HG03135 (cell line): ENCODE data around the gene EHBP1L1.
A peak's percentile ranks its signal among the peaks of the same experiment; 100 is the strongest.

ENCODE experiments used
- ATAC-seq: cut with Tn5 transposase; IDR thresholded peaks from one replicate; pipeline ENCODE4 v1.9.1; 2021; ENCODE audit warnings: mild to moderate bottlenecking, moderate library complexity; ENCODE audit not compliant: unreplicated experiment

The EHBP1L1 gene

DNA sequence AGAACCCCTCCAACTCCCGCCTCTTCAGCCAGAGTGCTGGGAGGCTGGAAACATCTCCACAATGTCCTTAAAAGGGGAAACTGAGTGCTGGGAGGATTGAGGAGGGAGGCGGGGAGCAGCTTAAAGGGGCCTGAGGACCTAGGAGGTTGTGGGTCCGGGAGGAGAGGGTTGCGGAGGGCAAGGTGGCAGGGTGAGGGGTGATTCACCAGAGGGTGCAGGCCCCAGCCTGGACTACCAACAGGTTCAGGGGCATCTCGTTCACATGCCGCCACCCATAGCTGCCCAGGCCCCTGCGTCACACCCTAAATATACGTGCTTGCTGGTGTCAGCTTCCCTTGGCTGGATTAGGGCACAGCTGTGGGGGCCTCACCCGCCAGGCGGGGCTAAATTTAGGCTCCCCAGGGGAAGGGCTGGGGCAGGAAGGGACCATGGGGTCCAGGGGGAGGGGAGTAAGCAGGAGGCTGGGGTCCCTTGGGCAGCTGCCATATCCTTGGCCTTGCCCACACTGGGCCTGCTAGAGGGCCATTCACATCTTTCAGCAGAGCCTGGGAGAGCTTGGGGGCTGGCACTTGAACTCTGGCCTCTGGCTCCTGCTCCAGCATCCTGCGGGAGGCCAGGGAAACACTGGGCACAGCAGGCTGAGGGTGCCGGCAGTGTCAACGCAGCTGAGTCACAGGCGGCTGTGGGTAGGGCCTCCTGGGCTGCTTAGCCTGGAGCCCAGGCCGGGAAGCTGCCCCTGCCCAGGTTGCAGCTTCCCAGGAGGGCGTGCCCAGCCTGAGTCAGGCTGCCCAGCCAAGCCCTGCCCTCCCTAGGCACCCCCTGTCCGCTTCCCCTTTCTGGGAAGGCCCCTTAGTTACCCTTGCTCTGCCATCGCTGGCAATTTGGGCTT lies 1.3 kb downstream of the EHBP1L1 start:
- ATAC-seq = no peak

DNA sequence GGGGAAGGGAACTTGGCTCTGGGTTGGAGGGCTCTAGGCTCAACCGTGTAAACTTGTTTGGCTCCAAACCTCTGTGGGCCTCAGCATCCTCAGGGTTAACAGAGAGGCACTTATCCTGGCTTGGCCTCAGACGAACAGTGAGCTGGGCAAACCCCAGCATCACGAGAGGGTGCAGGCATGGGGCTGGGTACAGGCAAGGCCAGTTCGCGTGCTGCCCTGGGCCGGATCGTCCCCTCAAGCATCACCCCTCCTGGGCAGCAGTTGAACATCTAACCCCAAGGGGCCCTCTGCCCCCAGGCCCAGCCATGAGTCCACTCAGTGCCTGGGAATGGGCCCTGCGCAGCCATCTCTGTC lies 1.9 kb downstream of the EHBP1L1 start:
- ATAC-seq = no peak

GRCh38 chr11:65578134-65578533 lies 2.3 kb downstream of the EHBP1L1 start:
- ATAC-seq = no peak

DNA sequence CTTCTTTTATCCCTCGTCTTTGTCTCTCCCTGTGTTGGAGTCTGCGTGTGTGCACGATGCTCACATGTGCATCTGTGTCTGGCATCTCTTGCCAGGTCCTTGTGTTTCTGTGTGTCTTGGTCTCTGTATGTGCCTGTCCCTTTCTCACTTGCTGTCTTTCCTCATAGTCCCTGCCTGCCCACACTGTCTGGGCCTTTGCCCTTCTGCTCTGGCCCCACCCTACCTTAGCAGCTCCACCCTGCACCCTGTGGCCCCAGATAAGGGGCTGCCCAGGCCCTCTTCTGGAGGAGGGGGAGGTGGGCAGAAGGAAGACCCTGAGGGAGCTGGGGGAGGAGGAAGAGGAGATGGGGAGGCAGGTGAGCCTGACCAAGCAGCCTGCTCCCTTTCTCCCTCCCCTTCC lies 2.8 kb downstream of the EHBP1L1 start:
- ATAC-seq = no peak

DNA sequence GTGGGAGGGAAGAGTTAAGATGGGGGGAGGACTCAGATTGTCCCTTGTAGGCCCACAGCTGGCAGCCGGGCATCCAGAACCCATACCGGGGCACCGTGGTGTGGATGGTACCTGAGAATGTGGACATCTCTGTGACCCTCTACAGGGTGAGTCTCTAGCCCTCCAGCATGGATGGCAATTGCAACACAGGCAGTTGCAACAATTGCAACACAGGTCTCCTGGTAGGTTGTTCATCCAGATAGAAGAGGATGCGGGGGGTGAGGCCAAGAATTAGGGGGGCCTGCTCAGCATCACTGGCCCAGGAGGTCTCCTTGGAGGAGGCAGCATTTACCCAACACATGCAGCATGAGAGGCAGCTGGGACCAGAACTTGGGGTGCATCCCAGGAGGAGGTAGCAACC lies 3.4 kb downstream of the EHBP1L1 start:
- no peak for ATAC-seq

- no peak for ATAC-seq
These were observed 4.3 kb downstream of the EHBP1L1 start for GRCh38 chr11:65580031-65580692.

- ATAC-seq = no peak
These were observed 4.9 kb downstream of the EHBP1L1 start for GRCh38 chr11:65580756-65581155.

GRCh38 chr11:65581928-65582327 lies 6.1 kb downstream of the EHBP1L1 start:
- ATAC-seq = no peak

GRCh38 chr11:65583589-65583988 lies 7.7 kb downstream of the EHBP1L1 start:
- no peak for ATAC-seq

GRCh38 chr11:65584106-65584505 lies 8.3 kb downstream of the EHBP1L1 start:
- ATAC-seq = no peak

DNA sequence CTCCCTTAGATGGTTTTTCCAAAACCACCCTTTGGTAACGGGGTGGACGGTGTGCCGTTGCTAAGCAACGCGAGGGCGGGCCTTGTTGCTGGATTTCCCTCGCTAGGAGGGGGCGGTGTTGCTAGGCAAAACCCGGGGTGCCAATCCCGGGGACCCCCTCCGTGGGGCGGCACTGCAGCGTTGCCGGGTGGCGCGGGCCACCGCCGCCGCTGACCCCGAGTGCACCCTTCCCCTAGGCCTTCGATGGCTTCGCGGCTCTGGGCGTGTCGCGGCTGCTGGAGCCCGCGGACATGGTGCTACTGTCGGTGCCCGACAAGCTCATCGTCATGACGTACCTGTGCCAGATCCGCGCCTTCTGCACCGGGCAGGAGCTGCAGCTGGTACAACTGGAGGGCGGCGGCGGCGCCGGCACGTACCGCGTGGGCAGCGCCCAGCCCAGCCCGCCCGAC lies 8.9 kb downstream of the EHBP1L1 start:
- no peak for ATAC-seq

DNA sequence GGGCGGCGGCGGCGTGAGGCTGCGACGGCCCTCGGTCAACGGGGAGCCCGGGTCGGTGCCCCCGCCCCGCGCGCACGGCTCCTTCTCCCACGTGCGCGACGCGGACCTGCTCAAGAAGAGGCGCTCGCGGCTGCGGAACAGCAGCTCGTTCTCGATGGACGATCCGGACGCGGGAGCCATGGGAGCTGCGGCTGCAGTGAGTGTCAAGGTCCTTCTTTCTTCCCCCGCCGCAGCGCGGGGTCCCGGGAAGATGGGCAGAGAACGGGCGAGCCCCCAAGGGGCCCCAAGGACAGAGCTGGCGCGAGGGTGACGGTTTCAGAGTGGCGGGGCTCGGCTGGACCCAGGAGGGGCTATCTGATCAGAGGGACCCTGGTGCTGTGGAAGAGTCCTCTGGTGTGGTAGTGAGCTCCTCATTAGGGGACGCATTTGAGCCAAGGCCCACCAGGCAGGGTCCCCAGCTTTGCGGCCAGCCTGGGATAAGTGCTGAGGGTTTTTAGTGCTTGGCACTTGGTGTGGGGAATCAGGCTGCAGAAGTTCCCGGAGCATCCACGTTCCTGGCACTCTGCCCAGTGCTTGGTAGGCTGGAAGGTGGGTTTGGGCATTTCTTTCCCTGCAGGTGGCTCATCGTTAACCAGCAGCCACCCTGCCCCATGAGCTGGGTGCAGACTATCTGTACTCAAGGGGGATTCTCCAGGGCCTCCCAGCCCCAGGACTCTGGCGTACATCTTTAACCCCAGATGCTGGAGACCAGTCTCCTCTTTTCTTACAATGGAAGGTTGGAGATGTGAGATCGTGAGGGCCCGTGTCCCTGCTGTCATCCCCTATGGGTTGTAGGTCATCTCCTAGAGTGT lies 9.8 kb downstream of the EHBP1L1 start:
- ATAC-seq = no peak

DNA sequence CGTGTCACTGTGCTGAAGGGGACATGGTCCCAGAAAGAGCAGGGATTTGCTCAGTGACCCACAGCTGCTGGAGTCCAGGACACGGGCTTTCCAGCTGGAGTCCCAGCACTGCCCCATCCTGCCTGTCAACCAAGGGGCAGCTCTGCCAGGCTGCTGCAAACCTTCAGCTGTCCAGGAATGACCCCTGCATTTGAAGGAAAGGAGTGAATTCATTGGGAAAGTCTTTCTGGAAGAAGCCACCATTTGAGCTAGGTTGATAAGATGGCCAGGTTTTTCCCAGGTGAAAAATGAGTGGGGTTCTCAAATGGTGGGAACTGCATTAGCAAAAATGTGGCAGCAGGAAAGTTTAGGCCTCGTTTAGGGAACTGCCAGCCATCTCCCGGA lies 10.4 kb downstream of the EHBP1L1 start:
- no peak for ATAC-seq

GRCh38 chr11:65586676-65587075 lies 10.8 kb downstream of the EHBP1L1 start:
- ATAC-seq = no peak

GRCh38 chr11:65588199-65589054 lies 12.6 kb downstream of the EHBP1L1 start:
- ATAC-seq = peak; percentile 72

GRCh38 chr11:65589444-65590239 lies 13.8 kb downstream of the EHBP1L1 start:
- no peak for ATAC-seq

DNA sequence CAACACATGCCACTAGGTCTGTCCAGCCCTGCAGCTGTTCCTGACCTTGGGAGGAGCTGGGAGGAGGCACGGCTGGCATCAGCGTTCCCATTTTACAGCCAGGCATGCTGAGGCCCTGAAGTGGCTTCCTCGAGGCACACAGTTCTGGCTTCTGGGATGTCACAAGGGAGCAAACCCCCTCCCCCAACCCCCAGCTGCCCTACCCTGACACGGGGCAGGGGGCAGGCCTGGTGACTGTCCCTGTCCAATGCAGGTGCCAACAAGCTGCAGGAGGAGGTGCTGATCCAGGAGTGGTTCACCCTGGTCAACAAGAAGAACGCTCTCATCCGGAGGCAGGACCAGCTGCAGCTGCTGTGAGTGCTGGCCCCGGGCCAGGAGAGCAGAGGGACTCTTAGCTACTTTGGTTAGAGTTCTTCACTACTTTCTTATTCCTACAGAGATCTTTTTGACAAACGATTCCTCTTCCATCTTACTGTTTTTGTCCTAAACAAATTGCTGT lies 14.4 kb downstream of the EHBP1L1 start:
- ATAC-seq = no peak

- no peak for ATAC-seq
These were observed 16.3 kb downstream of the EHBP1L1 start for GRCh38 chr11:65591939-65592857.
